Astrocyte (in vitro differentiated cells and primary cell): ENCODE measurements around the gene KIAA0232. TPM values are rescaled to one million over a fixed set of nuclear protein-coding genes. Genes with fewer than 3 reads are reported as not detected.
A peak's percentile ranks its signal among the peaks of the same experiment; 100 is the strongest.

Experiments
- DNase-seq: peaks from one replicate; pipeline ENCODE4 v3.0.0-alpha.2; 2010; ENCODE audit warnings: low read depth
- FAIRE-seq: peaks from 2 replicates; lab custom pipeline; 2011; peaks lifted over from hg19 to GRCh38; lab: Jason Lieb, UNC
- H2AFZ ChIP-seq: 2 replicates; pipeline ENCODE4 v1.6.0; 2012; ENCODE audit warnings: low read depth, low read length, inconsistent platforms
- H3K27ac ChIP-seq: 2 replicates; pipeline ENCODE4 v1.5.1; 2011; ENCODE audit warnings: low read depth, low read length, inconsistent platforms
- H3K27me3 ChIP-seq: 2 replicates; pipeline ENCODE4 v1.6.0; 2011; ENCODE audit warnings: low read length, inconsistent platforms; ENCODE audit not compliant: insufficient read depth
- H3K36me3 ChIP-seq: 2 replicates; pipeline ENCODE4 v1.5.1; 2011; ENCODE audit warnings: low read length, inconsistent platforms; ENCODE audit not compliant: insufficient read depth
- H3K4me1 ChIP-seq: 2 replicates; pipeline ENCODE4 v1.5.1; 2011; ENCODE audit warnings: low read length, inconsistent platforms; ENCODE audit not compliant: insufficient read depth
- H3K4me2 ChIP-seq: 2 replicates; pipeline ENCODE4 v1.6.0; 2012; ENCODE audit warnings: low read length, inconsistent platforms
- H3K4me3 ChIP-seq: 2 replicates; pipeline ENCODE4 v1.5.1; 2011; ENCODE audit warnings: low read depth, mild to moderate bottlenecking, low read length, inconsistent platforms; ENCODE audit not compliant: insufficient read depth
- H3K79me2 ChIP-seq: 2 replicates; pipeline ENCODE4 v1.6.0; 2012; ENCODE audit warnings: mild to moderate bottlenecking, low read length, inconsistent platforms; ENCODE audit not compliant: insufficient read depth
- H3K9ac ChIP-seq: 2 replicates; pipeline ENCODE4 v1.6.0; 2012; ENCODE audit warnings: mild to moderate bottlenecking, low read length, inconsistent platforms
- H3K9me3 ChIP-seq: 2 replicates; pipeline ENCODE4 v1.5.1; 2012; ENCODE audit warnings: low read depth, mild to moderate bottlenecking, low read length, inconsistent platforms; ENCODE audit not compliant: insufficient read depth
- H4K20me1 ChIP-seq: 2 replicates; pipeline ENCODE4 v1.6.0; 2012; ENCODE audit warnings: low read length, inconsistent platforms; ENCODE audit not compliant: insufficient read depth
- H3K27ac Mint-ChIP-seq: one replicate; pipeline ENCODE4 v1.8.0; 2021; ENCODE audit warnings: mild to moderate bottlenecking, mixed read lengths; ENCODE audit not compliant: unreplicated experiment
- H3K27me3 Mint-ChIP-seq: one replicate; pipeline ENCODE4 v1.8.0; 2021; ENCODE audit warnings: low read depth, mixed read lengths; ENCODE audit not compliant: unreplicated experiment
- H3K36me3 Mint-ChIP-seq: one replicate; pipeline ENCODE4 v1.8.0; 2021; ENCODE audit warnings: low read depth, mixed read lengths; ENCODE audit not compliant: unreplicated experiment
- H3K4me1 Mint-ChIP-seq: one replicate; pipeline ENCODE4 v1.8.0; 2021; ENCODE audit warnings: low read depth, mixed read lengths; ENCODE audit not compliant: unreplicated experiment
- H3K4me3 Mint-ChIP-seq: one replicate; pipeline ENCODE4 v1.8.0; 2021; ENCODE audit warnings: mild to moderate bottlenecking, moderate library complexity, mixed read lengths; ENCODE audit not compliant: unreplicated experiment
- H3K9me3 Mint-ChIP-seq: one replicate; pipeline ENCODE4 v1.8.0; 2021; ENCODE audit warnings: mild to moderate bottlenecking, mixed read lengths; ENCODE audit not compliant: unreplicated experiment
- CTCF ChIP-seq: IDR thresholded peaks from 2 replicates; pipeline ENCODE4 v1.5.1; 2011; ENCODE audit warnings: low read depth, mild to moderate bottlenecking, inconsistent platforms, low read length, moderate library complexity; ENCODE audit not compliant: insufficient read depth
- EZH2 ChIP-seq: IDR thresholded peaks from 2 replicates; pipeline ENCODE4 v1.6.1; 2012; ENCODE audit warnings: mild to moderate bottlenecking, low read length, inconsistent platforms; ENCODE audit not compliant: insufficient read depth
- total RNA-seq: library from RNA; stranded (reverse); gene quantifications from 2 replicates; pipeline ENCODE4 v1.2.1, GENCODE V29; 2021

KIAA0232 gene
- total RNA-seq, 1 donor from 2014 or later = 27.6 TPM

DNA sequence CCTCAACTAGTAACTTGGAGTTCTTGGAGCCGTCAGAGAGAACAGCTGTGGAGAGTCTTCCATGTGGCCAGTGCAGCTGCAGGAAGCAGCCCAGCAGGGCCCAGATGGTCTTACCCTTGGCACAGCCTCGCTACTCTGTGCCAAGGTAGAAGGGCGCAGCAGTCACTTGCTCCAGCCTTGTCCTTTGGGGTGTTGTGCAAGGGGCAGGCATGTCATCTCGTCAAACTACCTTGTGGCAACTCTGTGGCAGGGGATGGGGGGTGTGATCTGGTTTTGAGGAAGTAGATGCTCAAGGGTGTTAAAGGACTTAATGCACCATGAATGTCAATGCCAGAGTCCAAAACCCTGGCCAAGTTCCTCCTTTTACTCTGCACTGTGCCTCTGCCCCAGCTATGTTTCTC is 92.9 kb downstream of the KIAA0232 start:
- H2AFZ ChIP-seq = no peak overlapping the region
- Mint-ChIP-seq H3K27me3 (no peaks in the 10 kb centered on the region), H3K36me3 (peaks cover 21% of the 10 kb centered on the region), H3K9me3 (peaks cover 1% of the 10 kb centered on the region), H3K27ac (no peak overlapping the region), H3K4me3 (no peak overlapping the region), H3K4me1 (peaks cover 23% of the 10 kb centered on the region)
- FAIRE-seq = no peak
- no peak overlapping the region for H3K4me2 ChIP-seq
- no peaks in the 10 kb centered on the region for H3K27me3 ChIP-seq
- H3K4me3 ChIP-seq = no peak overlapping the region
- H3K79me2 ChIP-seq = no peaks in the 10 kb centered on the region
- H3K9ac ChIP-seq = no peak overlapping the region
- H3K9me3 ChIP-seq = no peaks in the 10 kb centered on the region
- H3K4me1 ChIP-seq = no peaks in the 10 kb centered on the region
- H4K20me1 ChIP-seq = peaks cover 25% of the 10 kb centered on the region
- H3K36me3 ChIP-seq = peaks cover 38% of the 10 kb centered on the region
- TF ChIP-seq CTCF = no peak
- no peak for TF ChIP-seq EZH2
- DNase-seq = no peak
- H3K27ac ChIP-seq = no peak overlapping the region

DNA sequence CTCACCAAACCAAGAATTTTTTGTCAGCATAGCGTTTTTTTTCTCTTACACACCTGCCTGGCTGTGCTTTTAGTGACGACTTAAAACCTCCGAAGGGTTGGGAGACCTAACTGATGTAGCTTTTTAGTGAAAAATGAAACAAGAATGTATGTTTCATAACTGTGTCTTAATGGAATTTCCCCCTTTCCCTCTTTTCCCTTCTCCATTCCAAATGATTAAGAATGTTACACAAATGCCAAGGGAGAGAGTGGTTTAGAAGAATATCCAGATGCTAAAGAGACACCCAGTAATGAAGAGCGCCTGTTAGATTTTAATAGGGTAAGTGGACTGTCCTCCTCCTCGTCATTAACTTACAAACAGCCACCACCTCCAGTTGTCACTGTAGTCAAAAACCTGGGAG is 93.9 kb downstream of the KIAA0232 start:
- TF ChIP-seq EZH2 = no peak
- no peak for TF ChIP-seq CTCF

DNA sequence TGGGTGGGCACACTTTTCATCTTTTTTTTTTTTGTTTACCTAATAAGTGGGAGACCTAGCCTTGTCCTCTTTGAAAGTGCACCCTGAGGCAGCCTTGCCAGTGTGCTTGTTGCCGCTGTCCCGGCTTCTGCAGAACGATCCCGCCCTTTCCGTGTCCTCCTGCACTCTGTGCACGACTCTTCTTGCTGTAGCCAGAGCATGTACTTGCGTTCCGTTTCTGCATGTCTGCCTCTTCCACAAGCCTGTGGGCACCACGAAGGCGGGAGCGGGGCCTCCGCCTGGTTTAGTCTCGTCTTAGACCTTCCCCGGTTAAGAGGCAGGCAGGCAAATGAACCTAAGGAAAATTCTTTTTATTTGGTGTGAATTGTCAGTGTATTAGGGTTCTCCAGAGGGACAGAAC is 94.5 kb downstream of the KIAA0232 start:
- Mint-ChIP-seq H3K27me3 (no peaks in the 10 kb centered on the region), H3K27ac (peak overlapping the region; percentile 66), H3K9me3 (peaks cover 1% of the 10 kb centered on the region), H3K4me1 (peaks cover 23% of the 10 kb centered on the region), H3K36me3 (peaks cover 28% of the 10 kb centered on the region), H3K4me3 (no peak overlapping the region)
- no peaks in the 10 kb centered on the region for H3K79me2 ChIP-seq
- H3K9ac ChIP-seq = no peak overlapping the region
- H3K27me3 ChIP-seq = no peaks in the 10 kb centered on the region
- no peak overlapping the region for H3K4me2 ChIP-seq
- no peaks in the 10 kb centered on the region for H3K9me3 ChIP-seq
- no peak for TF ChIP-seq EZH2
- no peaks in the 10 kb centered on the region for H3K4me1 ChIP-seq
- no peak overlapping the region for H3K4me3 ChIP-seq
- DNase-seq (no peak), FAIRE-seq (no peak)
- peaks cover 47% of the 10 kb centered on the region for H3K36me3 ChIP-seq
- H3K27ac ChIP-seq = no peak overlapping the region
- peaks cover 25% of the 10 kb centered on the region for H4K20me1 ChIP-seq
- H2AFZ ChIP-seq = no peak overlapping the region

More for the DNA sequence above, 93.9 kb downstream of the KIAA0232 start:
- Mint-ChIP-seq H3K36me3 (peaks cover 24% of the 10 kb centered on the region), H3K9me3 (peaks cover 1% of the 10 kb centered on the region), H3K27me3 (no peaks in the 10 kb centered on the region), H3K4me3 (no peak overlapping the region), H3K4me1 (peaks cover 23% of the 10 kb centered on the region), H3K27ac (peak overlapping the region; percentile 66)
- Histone ChIP-seq H3K79me2 (no peaks in the 10 kb centered on the region), H3K9me3 (no peaks in the 10 kb centered on the region), H3K4me1 (no peaks in the 10 kb centered on the region), H3K27ac (no peak overlapping the region), H3K36me3 (peaks cover 43% of the 10 kb centered on the region), H3K4me2 (no peak overlapping the region), H3K27me3 (no peaks in the 10 kb centered on the region), H3K9ac (no peak overlapping the region), H3K4me3 (no peak overlapping the region), H4K20me1 (peaks cover 25% of the 10 kb centered on the region), H2AFZ (no peak overlapping the region)
- FAIRE-seq (no peak), DNase-seq (peak; percentile 47)
